ENCODE data around the gene PIK3R6.

DNA sequence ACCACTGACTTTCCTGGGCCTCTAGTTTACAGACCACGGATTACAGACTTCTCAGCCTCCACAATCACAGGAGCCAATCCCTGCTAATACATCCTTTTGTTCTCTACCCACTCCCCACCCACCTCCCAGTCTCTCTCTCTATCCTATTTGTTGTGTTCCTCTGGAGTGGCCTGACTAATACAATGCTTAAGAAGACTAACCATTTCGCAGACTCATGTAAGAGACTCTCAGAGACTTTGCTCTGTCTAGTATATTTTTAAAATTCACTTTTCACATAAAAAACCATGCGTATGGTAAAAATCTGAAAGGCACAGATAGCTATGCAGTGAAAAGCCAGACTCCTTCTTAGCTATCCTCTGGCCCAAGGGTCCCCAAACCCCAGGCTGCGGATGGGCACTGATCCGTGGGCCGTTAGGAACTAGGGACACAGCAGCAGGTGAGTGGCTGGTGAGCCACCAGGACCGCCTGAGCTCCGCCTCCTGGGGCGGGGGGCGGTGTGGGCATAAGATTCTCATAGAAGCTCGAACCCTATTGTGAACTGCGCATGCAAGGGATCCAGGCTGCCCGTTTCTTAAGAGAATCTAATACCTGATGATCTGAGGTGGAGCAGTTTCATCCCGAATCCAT lies 7.6 kb downstream of the PIK3R6 start:
- no peak for TF ChIP-seq POLR2A (IDR thresholded peaks at IDR 0.05)
- TF ChIP-seq, protein P1, sequence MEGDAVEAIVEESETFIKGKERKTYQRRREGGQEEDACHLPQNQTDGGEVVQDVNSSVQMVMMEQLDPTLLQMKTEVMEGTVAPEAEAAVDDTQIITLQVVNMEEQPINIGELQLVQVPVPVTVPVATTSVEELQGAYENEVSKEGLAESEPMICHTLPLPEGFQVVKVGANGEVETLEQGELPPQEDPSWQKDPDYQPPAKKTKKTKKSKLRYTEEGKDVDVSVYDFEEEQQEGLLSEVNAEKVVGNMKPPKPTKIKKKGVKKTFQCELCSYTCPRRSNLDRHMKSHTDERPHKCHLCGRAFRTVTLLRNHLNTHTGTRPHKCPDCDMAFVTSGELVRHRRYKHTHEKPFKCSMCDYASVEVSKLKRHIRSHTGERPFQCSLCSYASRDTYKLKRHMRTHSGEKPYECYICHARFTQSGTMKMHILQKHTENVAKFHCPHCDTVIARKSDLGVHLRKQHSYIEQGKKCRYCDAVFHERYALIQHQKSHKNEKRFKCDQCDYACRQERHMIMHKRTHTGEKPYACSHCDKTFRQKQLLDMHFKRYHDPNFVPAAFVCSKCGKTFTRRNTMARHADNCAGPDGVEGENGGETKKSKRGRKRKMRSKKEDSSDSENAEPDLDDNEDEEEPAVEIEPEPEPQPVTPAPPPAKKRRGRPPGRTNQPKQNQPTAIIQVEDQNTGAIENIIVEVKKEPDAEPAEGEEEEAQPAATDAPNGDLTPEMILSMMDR (IDR thresholded peaks at IDR 0.05), result no peak
